ENCODE data around the gene TFEC.

DNA sequence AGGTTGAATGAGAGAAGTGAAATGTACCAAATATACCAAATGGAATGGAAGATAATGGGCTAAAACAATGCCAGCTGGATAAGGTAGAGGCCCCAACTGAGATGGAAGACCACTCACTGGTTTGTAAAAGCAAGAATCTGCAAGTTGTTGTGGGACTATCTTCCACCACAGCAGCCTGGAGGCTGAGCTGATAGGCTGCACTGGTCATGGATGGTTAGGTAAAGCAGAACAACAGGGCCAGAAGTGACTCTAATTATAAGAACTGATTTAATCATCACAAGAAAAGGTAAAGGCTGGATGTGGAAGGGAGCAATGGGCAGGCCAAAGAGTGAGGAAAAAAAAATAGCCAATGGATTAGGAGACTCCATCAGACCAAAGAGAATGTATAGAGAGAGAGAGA, 11.8 kb downstream of the TFEC start:
- TF ChIP-seq ZNF274 (IDR thresholded peaks at IDR 0.05; ENCODE audit: low read depth, low read length) (no peak), YY1 (IDR thresholded peaks at IDR 0.05; ENCODE audit: insufficient read depth, insufficient read length) (no peak)
